OCI-LY1 (cell line): ENCODE data around the gene E2F8.

ENCODE experiments used
- EZH2 ChIP-seq: fragments of 200-600 bp; sonication (generic), shearing (Covaris generic); IDR thresholded peaks from 2 replicates; pipeline ENCODE4 v1.8.0; 2017; ENCODE audit warnings: borderline replicate concordance, mixed run types, mild to moderate bottlenecking, antibody characterized with exemption, low read length, moderate library complexity, mixed read lengths
- TF ChIP-seq, protein P1 (sequence below): fragments of 200-600 bp; sonication (generic), shearing (Covaris generic); IDR thresholded peaks from 2 replicates; pipeline ENCODE4 v1.5.1; 2017; ENCODE audit warnings: mild to moderate bottlenecking, antibody characterized with exemption, low read length, moderate library complexity, mixed read lengths

DNA sequence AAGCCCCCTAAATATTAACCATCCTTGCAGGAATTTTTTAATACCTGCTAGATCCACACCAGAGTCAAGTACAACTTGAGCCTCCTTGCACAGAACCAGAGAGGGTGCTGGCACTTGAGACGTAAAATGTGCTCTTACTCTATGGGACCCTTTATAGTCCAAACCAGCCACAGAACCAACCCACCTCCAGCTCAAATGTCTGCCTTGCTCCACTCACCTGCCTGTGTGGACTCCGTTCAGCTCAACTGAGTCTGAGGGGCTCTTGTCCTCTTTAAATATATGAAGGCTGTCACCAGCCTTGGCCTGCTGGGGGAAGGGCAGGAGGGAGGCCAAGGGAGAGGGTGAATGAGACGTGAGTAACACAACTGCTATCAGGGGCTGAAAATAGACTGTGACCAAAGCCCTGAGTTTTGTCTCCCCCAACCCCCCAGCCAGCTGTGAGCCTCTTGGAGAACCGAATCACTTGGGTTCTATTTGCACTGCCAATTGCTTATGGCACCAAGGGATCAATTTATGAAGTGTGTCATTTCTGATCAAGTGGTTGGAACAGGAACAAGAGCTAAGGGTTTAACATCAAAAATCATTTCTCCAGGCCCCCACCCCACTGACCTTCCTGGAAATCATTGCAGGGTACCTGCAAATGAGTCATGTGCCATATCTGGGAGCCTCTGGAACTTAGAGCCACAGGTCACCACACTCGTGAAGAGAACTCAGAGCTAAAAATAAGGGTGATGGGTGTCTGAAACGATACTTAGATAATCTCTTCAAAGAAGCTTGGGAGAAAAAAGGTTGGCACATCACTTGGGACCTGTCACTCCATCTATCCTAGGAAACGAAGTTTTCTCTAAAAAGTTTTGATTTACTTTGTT is 38.8 kb downstream of the E2F8 start, which contains the start of gene CSRP3:
- no peak for TF ChIP-seq EZH2
- TF ChIP-seq, protein P1, sequence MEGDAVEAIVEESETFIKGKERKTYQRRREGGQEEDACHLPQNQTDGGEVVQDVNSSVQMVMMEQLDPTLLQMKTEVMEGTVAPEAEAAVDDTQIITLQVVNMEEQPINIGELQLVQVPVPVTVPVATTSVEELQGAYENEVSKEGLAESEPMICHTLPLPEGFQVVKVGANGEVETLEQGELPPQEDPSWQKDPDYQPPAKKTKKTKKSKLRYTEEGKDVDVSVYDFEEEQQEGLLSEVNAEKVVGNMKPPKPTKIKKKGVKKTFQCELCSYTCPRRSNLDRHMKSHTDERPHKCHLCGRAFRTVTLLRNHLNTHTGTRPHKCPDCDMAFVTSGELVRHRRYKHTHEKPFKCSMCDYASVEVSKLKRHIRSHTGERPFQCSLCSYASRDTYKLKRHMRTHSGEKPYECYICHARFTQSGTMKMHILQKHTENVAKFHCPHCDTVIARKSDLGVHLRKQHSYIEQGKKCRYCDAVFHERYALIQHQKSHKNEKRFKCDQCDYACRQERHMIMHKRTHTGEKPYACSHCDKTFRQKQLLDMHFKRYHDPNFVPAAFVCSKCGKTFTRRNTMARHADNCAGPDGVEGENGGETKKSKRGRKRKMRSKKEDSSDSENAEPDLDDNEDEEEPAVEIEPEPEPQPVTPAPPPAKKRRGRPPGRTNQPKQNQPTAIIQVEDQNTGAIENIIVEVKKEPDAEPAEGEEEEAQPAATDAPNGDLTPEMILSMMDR: no peak
